ENCODE data around the gene C3AR1. TPM values are rescaled to one million over a fixed set of nuclear protein-coding genes. Genes with fewer than 3 reads are reported as not detected.

The C3AR1 gene
- total RNA-seq, 1 experiment from 2014 or later, result 3.1 TPM

DNA sequence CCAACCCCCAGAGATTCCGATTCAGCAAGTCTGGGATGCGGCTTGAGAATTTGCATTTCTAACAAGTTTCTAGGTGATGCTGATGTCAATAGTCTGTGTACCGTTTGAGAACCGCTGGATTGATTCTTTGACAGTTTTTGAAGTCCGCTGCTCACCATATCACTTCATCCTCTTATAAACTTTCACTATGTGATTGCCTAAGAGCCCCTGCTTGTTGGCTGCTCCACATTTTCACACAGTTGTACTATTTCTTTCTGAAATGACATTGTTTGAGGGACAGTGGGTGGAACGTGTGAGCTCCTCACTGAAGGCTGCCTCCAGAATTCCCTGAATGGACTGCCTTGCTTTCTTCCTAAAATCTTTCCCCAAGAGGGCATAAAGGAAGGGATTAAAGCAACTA, 7.7 kb downstream of the C3AR1 start:
- no peak for DNase-seq (ENCODE audit: low read depth)

- peak; percentile 31 for DNase-seq (ENCODE audit: low read depth)
These were observed 8.3 kb downstream of the C3AR1 start for GRCh38 chr12:8057839-8058238.

GRCh38 chr12:8057306-8057705, 8.9 kb downstream of the C3AR1 start:
- no peak for DNase-seq (ENCODE audit: low read depth)

- no peak for DNase-seq (ENCODE audit: low read depth)
These were observed 11.3 kb downstream of the C3AR1 start for GRCh38 chr12:8054816-8055215.

GRCh38 chr12:8052679-8053078, 13.5 kb downstream of the C3AR1 start:
- no peak for DNase-seq (ENCODE audit: low read depth)

- no peak for DNase-seq (ENCODE audit: low read depth)
These were observed 15.4 kb downstream of the C3AR1 start for GRCh38 chr12:8050600-8051250.

- no peak for DNase-seq (ENCODE audit: low read depth)
These were observed 17.3 kb downstream of the C3AR1 start for GRCh38 chr12:8048906-8049305.

GRCh38 chr12:8047842-8048241, 18.3 kb downstream of the C3AR1 start:
- no peak for DNase-seq (ENCODE audit: low read depth)

DNA sequence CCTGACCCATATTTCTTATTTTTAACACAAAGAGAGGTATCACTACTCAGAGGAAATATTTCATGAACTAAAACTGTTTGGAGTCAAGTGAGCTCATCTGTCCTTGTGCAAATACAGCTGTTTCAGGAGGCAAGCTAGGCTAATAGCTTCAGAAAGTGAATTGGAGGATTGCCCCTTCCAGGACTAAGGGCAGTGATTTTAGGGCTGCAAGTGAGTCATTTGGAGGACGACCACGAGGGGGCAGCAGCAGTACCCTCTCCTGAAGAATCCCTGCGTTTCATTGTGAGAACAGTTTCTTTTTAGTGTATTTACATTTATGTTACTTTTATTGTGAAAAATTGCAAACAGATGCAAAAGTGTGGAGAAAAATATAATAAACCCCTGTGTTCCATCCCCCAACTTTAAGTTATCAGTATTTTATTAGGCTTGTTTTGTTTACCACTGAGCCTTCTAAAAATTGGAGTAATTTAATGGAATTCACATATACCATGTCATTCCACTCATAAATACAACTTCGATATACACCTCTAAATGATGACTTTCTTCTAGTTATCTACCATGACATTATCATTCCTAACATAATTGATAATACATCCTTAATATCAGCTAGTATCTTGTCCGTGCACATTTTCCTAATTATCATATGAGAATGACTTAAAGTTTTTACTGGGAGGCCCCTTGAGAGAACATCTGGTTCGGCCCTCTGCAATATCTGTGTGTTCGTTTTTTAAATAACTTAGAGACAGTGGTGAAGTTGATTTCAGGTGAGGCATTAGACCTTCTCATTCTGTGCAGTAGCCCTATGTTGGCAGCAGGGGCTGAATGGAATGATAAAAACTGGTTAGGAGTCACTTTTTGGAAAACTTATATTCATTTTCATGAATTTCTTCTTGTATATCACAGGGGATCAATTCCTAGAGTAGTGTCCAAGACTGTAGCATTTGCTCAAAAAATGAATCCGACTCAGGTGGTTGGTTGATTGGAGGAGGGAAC, 19.9 kb downstream of the C3AR1 start:
- peak; percentile 72 for DNase-seq (ENCODE audit: low read depth)

DNA sequence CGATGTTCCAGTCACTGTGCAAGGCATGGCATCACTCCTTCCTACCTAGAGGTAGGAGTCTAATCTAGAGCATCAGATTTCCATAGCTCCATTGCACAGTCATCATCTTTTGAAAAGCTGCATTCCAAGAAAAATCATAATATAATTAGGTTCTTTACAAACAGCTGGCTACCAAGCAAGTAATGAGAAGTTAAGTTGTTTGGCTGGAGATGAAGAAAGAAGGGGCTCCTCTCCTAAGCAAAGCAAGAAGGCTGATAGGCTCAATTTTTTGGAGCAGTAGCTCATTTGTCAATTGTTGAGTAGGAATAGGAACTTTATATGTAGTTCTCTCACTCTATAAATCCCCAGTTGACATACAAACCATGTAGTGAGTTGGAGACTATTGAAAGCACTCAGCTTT, 25.4 kb downstream of the C3AR1 start:
- DNase-seq (ENCODE audit: low read depth), result no peak

GRCh38 chr12:8038659-8039114, 27.5 kb downstream of the C3AR1 start:
- peak; percentile 30 for DNase-seq (ENCODE audit: low read depth)

DNA sequence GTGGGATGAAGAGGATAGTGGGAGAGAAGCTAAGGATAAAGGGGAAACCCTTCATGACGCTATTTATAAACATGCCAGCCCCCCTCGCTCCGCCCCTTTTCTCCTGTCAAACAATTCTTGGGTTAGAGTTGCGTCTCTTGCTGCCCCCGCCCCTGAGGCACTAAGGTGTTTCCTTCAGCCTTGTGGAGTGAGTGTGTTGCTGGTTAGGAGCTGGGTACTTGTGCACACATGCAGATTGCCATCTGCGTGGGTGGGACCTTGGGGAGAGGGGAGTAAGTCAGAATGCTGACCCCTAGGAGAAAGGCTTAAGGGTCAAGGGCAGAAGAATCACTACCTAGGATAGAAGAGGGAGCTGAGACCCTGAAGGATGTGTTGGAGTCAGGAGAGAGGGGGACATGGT, 28.2 kb downstream of the C3AR1 start:
- DNase-seq (ENCODE audit: low read depth), result no peak

DNA sequence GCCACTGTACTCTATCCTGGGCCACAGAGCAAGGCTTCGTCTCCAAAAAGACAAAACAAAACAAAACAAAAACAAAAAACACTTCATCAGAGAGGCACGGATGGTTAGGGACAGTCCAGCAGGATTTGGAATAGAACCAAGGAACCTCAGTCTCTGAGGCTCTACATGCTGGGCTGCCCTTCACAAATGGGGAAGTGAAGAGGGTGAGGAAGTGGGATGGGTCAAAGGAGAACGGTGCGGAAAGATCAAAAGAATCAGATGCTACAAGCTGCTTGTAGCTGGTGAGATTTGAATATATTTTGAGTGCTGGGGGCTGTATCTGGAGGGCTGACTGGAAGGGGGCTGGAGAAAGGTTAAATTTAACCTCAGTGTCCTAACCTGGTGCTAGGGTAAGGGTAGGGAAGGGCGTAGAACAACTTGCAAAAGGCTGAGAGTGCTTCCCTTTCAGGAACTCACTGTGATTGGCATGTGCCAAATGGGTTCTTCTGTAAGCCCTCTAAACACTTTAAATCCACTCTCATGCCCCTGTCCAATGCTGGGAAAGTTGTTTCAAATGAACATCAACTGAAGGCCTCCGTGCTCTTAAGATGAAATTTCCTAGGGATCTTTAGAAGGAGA, 29.0 kb downstream of the C3AR1 start:
- no peak for DNase-seq (ENCODE audit: low read depth)

DNA sequence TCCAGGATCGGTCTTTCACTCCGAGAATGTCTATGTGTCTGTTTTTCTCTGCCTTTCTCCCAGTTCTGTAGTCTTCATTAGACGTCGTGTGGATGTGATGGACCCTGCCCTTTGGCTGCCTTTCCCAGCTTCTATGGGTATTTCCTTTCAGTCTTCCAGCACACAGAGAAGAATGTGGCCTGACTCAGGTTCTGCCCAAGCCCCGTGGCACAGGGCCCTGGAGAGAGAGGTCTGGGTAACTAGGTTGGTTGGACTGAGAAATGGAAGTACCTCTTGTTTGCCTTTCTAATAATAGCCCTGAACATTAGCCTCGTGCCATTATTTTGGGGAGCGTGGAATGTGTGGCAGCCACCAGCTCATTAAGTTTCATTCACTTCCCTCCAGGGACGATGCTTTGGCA, 29.8 kb downstream of the C3AR1 start:
- no peak for DNase-seq (ENCODE audit: low read depth)

DNA sequence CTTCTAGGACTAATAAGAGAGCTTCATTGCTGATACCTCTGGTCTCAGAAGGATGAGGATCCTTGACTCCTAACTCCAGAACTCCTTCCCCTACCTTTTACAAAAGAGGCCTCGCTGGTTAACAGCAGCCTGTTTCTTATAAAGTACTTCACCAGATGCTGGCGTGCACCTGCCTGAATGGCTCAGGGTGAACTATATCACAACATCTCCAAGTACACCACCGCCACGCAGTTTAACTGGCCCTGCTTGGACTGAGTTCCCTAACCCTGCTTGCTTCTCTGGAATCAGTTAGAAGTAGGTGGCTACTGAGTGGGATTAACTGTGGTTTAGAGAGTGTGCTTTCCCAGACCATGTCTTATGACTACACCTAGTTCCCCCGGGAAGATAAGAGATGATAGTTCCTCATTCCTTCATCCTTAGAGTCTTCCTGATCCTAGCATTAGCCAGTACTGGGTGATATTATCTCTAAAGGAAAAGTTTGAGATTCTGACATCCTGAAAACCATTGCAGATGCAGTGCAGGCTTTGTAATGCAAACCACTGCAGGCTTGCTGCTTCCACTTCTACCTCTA, 30.6 kb downstream of the C3AR1 start:
- no peak for DNase-seq (ENCODE audit: low read depth)

- DNase-seq (ENCODE audit: low read depth), result no peak
These were observed 31.4 kb downstream of the C3AR1 start for GRCh38 chr12:8034802-8035201.

GRCh38 chr12:8033153-8034044, 32.8 kb downstream of the C3AR1 start:
- peak; percentile 48 for DNase-seq (ENCODE audit: low read depth)

GRCh38 chr12:8032242-8033152, 33.7 kb downstream of the C3AR1 start, which contains the start of gene FOXJ2:
Gene FOXJ2, plus strand, starts transcription at chr12:8032716. Its CDS starts 7,117 bp downstream, at chr12:8039833.
- peak; percentile 36 for DNase-seq (ENCODE audit: low read depth)

- no peak for DNase-seq (ENCODE audit: low read depth)
These were observed 34.3 kb downstream of the C3AR1 start for GRCh38 chr12:8031872-8032241.
